ENCODE measurements around the gene TAMALIN.
"Not testable (repeated sequence)": the region's sequence is repeated elsewhere in the genome, so short reads cannot be mapped to it uniquely, and the experiment has no call there.

The TAMALIN gene

DNA sequence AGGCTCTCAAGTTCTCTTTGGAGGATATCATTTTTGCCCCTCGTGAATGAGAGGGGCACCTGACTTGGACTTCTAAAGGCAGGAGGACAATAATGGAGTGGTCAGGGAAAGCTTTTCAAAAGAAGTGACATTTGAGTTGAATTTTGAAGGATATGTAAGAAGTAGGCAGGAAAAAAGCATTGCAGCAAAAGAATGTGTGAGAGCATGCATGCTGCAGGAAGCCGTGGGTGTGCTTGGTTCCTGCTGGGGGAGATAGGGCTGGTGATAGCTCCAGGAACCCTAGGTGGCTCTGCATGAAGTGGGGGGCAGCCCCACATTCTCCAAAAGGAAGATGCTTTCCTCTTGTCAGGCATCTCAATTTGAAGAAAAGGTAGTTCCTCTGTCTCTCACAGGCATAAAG, 32.1 kb upstream of the TAMALIN start:
- no peak for DNase-seq

DNA sequence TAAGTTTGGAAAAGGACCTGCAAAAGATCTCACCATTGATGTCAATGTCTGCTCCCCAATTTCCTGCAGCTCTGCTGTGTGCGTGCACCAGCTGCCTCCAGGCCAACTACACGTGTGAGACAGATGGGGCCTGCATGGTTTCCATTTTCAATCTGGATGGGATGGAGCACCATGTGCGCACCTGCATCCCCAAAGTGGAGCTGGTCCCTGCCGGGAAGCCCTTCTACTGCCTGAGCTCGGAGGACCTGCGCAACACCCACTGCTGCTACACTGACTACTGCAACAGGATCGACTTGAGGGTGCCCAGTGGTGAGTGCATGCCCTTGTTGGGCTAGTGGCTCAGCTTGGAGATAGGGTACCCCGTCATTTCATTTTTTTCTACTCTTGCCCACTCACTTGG, 31.6 kb upstream of the TAMALIN start:
- DNase-seq = no peak
- TF ChIP-seq POLR2A (IDR thresholded peaks at IDR 0.05; ENCODE audit: low read length) = no peak
- no peak for TF ChIP-seq GATA1 (IDR thresholded peaks at IDR 0.05; ENCODE audit: low read depth, low read length)

More for the DNA sequence above, 32.1 kb upstream of the TAMALIN start:
- TF ChIP-seq POLR2A (IDR thresholded peaks at IDR 0.05; ENCODE audit: low read length) (no peak), GATA1 (IDR thresholded peaks at IDR 0.05; ENCODE audit: low read depth, low read length) (no peak)

GRCh38 chr12:51976376-51977160, 30.2 kb upstream of the TAMALIN start:
- no peak for DNase-seq

GRCh38 chr12:51977320-51977753, 29.4 kb upstream of the TAMALIN start:
- TF ChIP-seq GATA1 (IDR thresholded peaks at IDR 0.05; ENCODE audit: low read depth, low read length) (no peak), POLR2A (IDR thresholded peaks at IDR 0.05; ENCODE audit: low read length) (no peak)

More at GRCh38 chr12:51976376-51977160, 30.2 kb upstream of the TAMALIN start:
- TF ChIP-seq POLR2A (IDR thresholded peaks at IDR 0.05; ENCODE audit: low read length) (no peak), GATA1 (IDR thresholded peaks at IDR 0.05; ENCODE audit: low read depth, low read length) (no peak)

DNA sequence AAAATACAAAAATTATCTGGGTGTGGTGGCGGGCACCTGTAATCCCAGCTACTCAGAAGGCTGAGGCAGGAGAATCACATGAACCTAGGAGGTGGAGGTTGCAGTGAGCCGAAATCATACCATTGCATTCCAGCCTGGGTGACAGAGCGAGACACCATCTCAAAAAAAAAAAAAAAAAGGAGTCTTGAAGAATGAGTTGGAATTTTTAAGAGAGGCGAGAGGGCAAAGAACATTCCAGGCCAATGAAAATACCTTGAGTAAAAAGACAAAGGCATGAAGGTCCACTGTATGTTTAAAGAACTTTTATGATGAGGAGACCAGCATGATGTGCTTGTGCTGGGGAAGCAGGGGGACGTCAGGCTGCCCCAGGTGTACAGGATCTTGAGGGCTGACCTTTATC, 27.4 kb upstream of the TAMALIN start:
- not testable (repeated sequence) for DNase-seq

More at GRCh38 chr12:51977320-51977753, 29.4 kb upstream of the TAMALIN start:
- DNase-seq = no peak

DNA sequence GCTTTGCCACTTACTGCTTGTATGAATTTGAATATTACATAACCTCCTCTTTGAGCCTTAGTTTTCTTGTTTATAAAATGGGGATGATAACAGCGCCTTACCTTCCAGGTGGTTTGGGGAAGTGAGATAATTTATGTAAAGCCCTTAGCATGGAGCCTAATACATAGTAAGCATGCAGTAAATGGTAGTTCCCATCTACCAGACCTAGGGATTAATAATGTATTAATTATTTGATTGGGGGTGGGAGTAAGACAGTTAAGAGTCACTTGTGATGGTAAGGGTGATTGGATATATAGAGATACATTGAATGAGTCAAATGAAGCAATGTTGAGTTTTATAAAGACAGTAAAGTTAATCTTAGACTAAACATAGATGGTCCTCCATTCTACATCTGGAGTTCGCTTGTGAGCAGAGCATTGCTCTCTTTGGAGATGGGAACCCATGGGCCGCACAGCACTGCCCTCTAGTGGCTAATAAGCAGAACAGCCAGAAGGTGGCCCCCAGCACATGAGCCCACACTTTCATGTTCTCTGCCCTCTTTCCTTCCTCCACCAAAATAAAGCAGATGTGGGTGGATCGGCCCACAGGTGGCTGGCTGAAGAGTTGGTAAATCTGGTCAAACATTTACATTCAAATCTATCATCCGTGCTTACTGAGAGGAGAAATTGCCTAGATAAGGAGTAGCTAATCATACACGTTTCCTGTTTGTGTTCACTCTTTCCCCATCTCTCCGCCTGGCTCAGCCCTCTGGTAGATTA, 26.5 kb upstream of the TAMALIN start:
- TF ChIP-seq GATA1 (IDR thresholded peaks at IDR 0.05; ENCODE audit: low read depth, low read length) = no peak
- TF ChIP-seq POLR2A (IDR thresholded peaks at IDR 0.05; ENCODE audit: low read length) = no peak
- DNase-seq = peak; percentile 63 to 80

DNA sequence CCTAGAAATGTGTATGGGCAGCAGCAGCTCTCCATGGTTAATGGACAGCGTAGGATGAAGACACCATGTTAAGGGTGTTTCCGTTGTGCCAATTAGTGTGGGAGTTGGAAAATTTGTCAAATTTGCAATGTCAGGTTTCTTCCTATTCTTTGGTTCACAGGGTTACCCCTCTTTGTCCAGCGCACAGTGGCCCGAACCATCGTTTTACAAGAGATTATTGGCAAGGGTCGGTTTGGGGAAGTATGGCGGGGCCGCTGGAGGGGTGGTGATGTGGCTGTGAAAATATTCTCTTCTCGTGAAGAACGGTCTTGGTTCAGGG, 26.0 kb upstream of the TAMALIN start:
- no peak for DNase-seq
- TF ChIP-seq GATA1 (IDR thresholded peaks at IDR 0.05; ENCODE audit: low read depth, low read length) (no peak), POLR2A (IDR thresholded peaks at IDR 0.05; ENCODE audit: low read length) (no peak)

- DNase-seq = no peak
- TF ChIP-seq POLR2A (IDR thresholded peaks at IDR 0.05; ENCODE audit: low read length) (no peak), GATA1 (IDR thresholded peaks at IDR 0.05; ENCODE audit: low read depth, low read length) (no peak)
These were observed 22.1 kb upstream of the TAMALIN start for GRCh38 chr12:51984657-51985056.

DNA sequence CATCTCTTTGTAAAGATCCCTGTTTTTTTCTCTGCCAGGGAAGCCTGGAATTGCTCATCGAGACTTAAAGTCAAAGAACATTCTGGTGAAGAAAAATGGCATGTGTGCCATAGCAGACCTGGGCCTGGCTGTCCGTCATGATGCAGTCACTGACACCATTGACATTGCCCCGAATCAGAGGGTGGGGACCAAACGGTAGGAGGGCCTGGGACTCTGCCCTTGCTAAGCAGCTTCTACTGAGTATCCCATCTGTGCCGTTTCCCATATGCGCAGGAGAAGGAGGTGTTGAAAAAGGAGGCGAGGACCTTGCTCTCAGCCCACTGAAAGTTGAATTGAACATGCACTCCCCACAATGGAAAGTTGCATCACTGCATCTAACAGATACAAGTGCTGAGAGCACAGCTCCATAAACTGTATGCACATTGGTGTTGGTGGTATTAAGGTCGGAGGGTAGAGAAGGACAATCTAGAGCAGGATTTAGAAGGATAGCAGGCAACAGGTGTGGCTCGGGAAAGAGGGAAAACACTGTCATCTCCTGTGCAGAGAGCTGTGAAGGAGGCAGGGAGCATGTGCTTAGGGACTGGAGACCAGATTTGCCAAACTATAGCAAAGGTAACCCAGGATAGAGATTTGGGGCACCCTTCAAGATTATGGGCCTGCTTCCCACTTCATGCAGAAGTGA, 21.5 kb upstream of the TAMALIN start:
- no peak for DNase-seq
- no peak for TF ChIP-seq POLR2A (IDR thresholded peaks at IDR 0.05; ENCODE audit: low read length)
- TF ChIP-seq GATA1 (IDR thresholded peaks at IDR 0.05; ENCODE audit: low read depth, low read length) = no peak

- no peak for DNase-seq
- no peak for TF ChIP-seq GATA1 (IDR thresholded peaks at IDR 0.05; ENCODE audit: low read depth, low read length)
- TF ChIP-seq POLR2A (IDR thresholded peaks at IDR 0.05; ENCODE audit: low read length) = no peak
These were observed 19.9 kb upstream of the TAMALIN start for GRCh38 chr12:51986834-51987233.

DNA sequence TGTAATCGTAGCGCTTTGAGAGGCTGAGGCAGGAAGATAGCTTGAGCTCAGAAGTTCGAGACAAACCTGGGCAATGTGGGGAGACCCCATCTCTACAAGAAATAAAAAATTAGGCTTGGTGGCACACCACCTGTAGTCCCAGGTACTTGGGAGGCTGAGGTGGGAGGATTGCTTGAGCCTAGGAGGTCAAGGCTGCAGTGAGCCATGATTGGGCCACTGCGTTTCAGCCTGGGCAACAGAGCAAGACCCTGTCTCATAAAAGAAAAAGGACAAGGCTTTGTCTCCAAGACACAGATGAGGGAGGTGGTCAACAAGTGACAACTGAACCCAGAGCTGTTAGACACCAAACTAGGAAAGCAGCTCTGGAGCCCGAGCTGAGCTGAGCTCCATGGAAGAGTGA, 14.5 kb upstream of the TAMALIN start:
- TF ChIP-seq POLR2A (IDR thresholded peaks at IDR 0.05; ENCODE audit: low read length) (no peak), GATA1 (IDR thresholded peaks at IDR 0.05; ENCODE audit: low read depth, low read length) (no peak)
- DNase-seq = no peak

DNA sequence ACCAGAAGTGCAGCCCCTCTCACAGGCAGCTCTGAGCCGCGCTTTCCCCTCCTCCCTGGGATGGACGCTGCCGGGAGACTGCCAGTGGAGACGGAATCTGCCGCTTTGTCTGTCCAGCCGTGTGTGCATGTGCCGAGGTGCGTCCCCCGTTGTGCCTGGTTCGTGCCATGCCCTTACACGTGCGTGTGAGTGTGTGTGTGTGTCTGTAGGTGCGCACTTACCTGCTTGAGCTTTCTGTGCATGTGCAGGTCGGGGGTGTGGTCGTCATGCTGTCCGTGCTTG, 12.3 kb upstream of the TAMALIN start:
- TF ChIP-seq GATA1 (IDR thresholded peaks at IDR 0.05; ENCODE audit: low read depth, low read length) = no peak
- TF ChIP-seq POLR2A (IDR thresholded peaks at IDR 0.05; ENCODE audit: low read length) = no peak
- DNase-seq = no peak

GRCh38 chr12:51994959-51995358, 11.8 kb upstream of the TAMALIN start:
- no peak for DNase-seq
- no peak for TF ChIP-seq POLR2A (IDR thresholded peaks at IDR 0.05; ENCODE audit: low read length)
- no peak for TF ChIP-seq GATA1 (IDR thresholded peaks at IDR 0.05; ENCODE audit: low read depth, low read length)

DNA sequence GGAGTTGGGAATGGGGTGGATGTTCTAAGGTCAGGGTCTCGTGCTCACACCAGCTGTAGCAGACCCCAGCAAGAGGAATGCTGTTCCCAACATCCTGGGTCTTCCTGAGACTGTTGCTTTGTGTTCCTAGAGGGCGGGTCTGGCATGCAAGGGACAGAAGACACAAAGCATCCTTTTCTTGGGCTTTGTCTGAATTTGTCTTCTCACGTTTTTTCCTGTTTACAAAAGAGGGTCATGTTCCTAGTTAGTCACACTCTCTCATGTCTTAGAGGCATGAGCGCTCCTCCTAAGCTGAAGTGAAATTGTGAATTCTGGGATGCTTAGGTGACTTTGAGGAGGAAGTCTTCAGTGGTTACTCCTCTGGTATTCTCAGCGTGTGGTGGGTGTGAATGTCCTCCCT, 9.6 kb upstream of the TAMALIN start:
- no peak for DNase-seq
- no peak for TF ChIP-seq POLR2A (IDR thresholded peaks at IDR 0.05; ENCODE audit: low read length)
